GM19025 (cell line): ENCODE measurements around the gene CLASP1.
"Not testable (repeated sequence)": the region's sequence is repeated elsewhere in the genome, so short reads cannot be mapped to it uniquely, and the experiment has no call there.

ENCODE experiments used
- ATAC-seq: cut with Tn5 transposase; IDR thresholded peaks from one replicate; pipeline ENCODE4 v1.9.1; 2021; ENCODE audit warnings: mild to moderate bottlenecking, low read depth, moderate library complexity; ENCODE audit not compliant: unreplicated experiment

CLASP1 gene

GRCh38 chr2:121587131-121587530, 62.1 kb downstream of the CLASP1 start:
- ATAC-seq, result no peak

- no peak for ATAC-seq
These were observed 64.5 kb downstream of the CLASP1 start for GRCh38 chr2:121584741-121585140.

DNA sequence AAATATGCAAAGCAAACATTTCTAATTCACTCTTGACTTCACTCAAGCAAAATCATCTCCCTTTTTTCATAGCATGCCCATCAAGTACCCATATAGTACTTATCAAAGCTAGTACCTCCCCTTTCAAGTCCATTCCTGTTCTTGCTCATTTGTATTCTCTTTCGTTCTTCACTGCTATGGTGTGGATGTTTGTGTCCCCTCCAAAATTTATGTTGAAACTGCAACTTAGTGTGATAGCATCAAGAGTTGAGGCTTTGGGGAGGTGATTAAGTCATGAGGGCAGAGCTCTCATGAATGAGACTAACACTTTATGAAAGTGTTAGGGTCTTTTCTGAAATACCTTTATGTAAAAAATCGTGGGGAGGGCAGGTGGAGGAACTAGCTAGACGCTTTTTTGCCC, 65.7 kb downstream of the CLASP1 start:
- no peak for ATAC-seq

GRCh38 chr2:121582272-121582671, 67.0 kb downstream of the CLASP1 start:
- ATAC-seq, result no peak

DNA sequence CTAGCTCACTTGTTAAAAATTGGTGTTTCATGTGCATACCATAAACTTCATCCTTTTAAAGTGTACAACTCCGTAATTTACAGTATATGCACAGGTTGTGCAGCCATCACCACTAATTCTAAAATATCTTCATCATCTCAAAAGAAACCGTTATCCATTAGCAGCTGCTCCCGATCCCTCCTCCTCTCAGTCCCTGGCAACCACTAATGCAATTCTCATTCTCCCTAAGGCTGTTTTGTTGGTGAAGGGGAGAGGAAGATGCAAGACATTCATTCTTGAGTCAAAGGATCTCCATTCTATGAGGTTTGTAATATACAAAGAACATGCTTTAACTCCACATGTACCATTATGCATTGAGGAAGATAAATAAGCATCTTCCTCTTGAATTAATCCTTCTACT, 70.0 kb downstream of the CLASP1 start:
- ATAC-seq, result no peak

DNA sequence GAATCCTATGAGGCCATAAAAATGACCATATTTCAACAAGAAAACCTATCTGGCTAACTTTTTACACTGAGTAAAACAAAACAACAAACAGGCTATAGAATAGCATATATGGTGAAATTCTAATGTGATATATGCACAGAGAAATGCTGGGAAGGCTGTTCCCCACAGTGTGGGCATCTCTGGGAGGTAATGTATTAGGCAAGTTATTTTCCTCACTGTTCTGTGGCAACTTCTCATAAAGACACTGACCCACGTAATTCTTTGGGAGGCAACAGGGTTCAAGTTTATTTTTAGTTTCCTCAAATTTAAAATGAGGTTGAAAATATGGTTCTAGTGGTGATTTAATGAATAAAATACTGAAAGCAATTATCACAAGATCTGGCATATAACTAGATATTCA, 71.9 kb downstream of the CLASP1 start:
- ATAC-seq, result no peak

- ATAC-seq, result no peak
These were observed 73.0 kb downstream of the CLASP1 start for GRCh38 chr2:121576263-121576662.

- no peak for ATAC-seq
These were observed 73.5 kb downstream of the CLASP1 start for GRCh38 chr2:121575800-121576199.

- no peak for ATAC-seq
These were observed 78.6 kb downstream of the CLASP1 start for GRCh38 chr2:121570667-121571055.

- no peak for ATAC-seq
These were observed 79.1 kb downstream of the CLASP1 start for GRCh38 chr2:121570036-121570666.

DNA sequence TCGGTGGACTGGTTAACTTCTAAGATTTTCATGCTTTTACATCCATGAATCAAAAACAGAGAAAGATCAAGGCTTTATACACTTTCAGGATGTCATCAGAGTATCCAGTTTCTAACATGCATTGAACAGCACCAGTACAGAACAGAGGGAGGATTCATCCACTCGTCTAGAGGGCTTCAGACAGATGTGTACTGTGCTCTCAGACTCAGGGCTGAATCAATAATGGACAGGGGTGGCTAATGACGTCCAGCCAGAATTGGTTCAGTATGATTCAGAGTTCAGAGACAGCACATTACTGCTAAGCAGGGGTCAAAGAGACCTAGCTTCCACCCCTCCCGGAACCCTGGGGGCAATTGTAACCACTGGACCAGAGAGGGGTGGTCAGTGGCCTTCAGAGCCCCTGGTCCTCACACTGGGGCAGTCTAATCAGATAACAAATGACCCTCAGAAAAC, 81.3 kb downstream of the CLASP1 start:
- no peak for ATAC-seq

- no peak for ATAC-seq
These were observed 81.8 kb downstream of the CLASP1 start for GRCh38 chr2:121567452-121567851.

GRCh38 chr2:121565389-121566250, 83.6 kb downstream of the CLASP1 start:
- ATAC-seq, result no peak

GRCh38 chr2:121564905-121565304, 84.4 kb downstream of the CLASP1 start:
- no peak for ATAC-seq

- not testable (repeated sequence) for ATAC-seq
These were observed 85.5 kb downstream of the CLASP1 start for GRCh38 chr2:121563754-121564153.

- peak; percentile 77 for ATAC-seq
These were observed 86.7 kb downstream of the CLASP1 start for GRCh38 chr2:121562269-121563176.

- no peak for ATAC-seq
These were observed 87.5 kb downstream of the CLASP1 start for GRCh38 chr2:121561617-121562268.

- no peak for ATAC-seq
These were observed 90.9 kb downstream of the CLASP1 start for GRCh38 chr2:121558329-121558728.

GRCh38 chr2:121555008-121555407, 94.3 kb downstream of the CLASP1 start:
- no peak for ATAC-seq

DNA sequence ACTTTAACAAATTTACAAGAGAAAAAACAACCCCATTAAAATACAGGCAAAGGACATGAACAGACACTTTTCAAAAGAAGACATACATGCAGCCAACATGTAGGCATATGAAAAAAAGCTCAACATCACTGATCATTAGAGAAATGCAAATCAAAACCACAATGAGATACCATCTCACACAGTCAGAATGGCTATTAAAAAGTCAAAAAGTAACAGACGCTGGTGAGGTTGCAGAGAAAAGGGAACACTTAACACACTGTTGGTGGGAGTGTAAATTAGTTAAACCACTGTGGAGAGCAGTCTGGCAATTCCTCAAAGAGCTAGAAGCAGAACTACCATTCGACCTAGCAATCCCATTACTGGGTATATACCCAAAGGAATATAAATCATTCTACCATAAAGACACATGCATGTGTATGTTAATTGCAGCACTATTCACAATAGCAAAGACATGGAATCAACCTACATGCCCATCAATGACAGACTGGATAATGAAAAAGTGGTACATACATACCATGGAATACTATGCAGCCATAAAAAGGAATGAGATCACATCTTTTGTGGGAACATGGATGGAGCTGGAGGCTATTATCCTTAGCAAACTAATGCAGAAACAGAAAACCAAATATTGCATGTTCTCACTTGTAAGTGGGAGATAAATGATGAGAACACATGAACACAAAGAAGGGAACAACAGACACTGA, 96.6 kb downstream of the CLASP1 start:
- ATAC-seq, result peak; percentile 77
